HG03575 (cell line): Measurements from ENCODE around the gene PRSS57.

Source experiments
- ATAC-seq: cut with Tn5 transposase; IDR thresholded peaks from one replicate; pipeline ENCODE4 v1.9.1; 2021; ENCODE audit not compliant: unreplicated experiment, insufficient number of reproducible peaks, low FRiP score; ENCODE audit errors: extremely low read depth

PRSS57 gene

DNA sequence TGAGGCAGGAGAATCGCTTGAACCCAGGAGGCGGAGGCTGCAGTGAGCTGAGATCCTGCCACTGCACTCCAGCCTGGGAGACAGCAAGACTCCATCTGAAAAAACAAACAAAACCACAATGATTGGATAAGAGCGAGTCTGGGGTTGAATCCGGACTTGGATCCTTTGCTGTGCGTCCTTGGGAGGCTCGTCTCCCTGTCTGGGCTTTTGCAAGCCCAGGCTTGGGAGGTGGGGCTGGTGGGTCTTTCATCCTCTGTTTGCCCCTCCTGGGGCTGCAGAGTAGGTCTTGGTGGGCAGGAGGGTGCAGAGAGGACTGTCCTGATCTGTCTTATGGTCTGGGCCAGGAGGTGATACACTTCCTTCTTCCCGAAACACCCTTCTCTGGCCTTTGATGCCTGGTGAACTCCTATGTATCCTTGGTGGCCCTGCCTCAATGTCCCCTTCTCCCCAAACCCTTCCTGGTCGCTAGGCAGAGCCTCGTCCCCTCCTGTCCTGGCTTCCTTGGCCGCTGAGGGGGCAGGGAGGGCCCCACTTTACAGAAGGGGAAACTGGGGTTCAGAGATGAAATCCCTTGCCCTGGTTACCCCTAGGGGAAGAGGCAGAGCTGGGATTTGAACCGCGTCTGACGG lies 30.3 kb upstream of the PRSS57 start:
- ATAC-seq = no peak

DNA sequence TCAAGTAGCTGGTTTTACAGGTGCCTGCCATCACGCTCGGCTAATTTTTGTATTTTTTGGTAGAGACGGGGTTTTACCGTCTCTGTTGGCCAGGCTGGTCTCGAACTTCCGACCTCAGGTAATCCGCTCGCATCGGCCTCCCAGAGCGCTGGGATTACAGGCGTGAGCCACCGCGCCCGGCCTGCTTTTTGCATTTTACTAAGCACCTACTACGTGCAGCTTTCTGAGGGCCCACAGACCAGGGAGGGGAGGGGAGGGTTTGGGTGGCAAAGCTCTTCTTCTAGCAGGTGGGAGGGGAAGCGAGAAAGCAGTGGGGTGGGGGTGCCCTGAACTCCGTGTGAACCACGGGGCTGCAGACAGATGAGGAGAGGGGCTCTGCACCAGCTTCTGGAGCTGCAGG lies 28.5 kb upstream of the PRSS57 start:
- ATAC-seq = no peak

DNA sequence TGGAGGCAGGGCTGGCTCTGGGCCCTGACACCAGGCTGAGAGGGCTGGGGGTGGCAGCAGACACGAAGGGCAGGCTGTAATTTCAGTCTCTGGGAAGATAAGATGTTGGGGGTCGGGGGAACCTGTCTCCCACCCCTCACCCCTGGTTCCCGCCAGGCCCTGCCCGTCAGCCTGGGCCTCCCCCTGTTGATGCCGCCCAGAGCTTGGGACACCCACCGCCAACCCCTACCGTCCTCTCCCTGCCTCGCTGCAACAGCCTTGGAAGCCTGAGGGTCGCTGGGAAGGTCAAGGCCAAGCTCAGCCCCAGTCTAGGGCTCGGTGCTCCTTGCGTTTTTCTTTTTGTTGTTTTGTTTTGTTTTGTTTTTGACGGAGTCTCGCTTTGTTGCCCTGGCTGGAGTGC lies 28.0 kb upstream of the PRSS57 start:
- no peak for ATAC-seq

DNA sequence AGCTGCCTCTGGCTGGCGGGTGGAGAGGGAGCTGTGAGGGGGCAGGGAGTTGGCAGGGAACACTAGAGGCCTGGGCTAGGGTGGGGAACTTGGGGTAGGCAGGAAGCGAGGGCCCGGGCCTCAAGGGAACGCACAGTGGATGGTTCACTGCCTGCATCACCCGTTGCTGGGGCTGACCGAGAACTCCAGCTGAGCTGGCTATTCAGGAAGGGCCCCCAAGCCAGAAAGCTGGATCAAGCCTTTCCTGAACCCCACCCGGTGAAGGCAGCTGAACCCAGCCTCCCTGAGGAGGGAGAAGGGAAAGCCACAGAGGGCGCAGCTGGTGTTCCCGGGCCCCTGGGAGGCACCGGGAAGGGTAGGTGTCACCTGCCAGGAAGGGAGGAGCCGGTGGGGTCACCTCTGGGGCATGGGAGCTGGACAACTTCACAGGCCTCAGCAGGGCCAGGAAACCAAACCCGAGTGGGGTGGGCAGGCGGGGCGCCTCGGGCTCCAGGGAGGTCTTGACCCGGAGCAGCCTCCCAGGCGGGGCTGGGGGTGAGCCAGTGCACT lies 27.4 kb upstream of the PRSS57 start:
- no peak for ATAC-seq

DNA sequence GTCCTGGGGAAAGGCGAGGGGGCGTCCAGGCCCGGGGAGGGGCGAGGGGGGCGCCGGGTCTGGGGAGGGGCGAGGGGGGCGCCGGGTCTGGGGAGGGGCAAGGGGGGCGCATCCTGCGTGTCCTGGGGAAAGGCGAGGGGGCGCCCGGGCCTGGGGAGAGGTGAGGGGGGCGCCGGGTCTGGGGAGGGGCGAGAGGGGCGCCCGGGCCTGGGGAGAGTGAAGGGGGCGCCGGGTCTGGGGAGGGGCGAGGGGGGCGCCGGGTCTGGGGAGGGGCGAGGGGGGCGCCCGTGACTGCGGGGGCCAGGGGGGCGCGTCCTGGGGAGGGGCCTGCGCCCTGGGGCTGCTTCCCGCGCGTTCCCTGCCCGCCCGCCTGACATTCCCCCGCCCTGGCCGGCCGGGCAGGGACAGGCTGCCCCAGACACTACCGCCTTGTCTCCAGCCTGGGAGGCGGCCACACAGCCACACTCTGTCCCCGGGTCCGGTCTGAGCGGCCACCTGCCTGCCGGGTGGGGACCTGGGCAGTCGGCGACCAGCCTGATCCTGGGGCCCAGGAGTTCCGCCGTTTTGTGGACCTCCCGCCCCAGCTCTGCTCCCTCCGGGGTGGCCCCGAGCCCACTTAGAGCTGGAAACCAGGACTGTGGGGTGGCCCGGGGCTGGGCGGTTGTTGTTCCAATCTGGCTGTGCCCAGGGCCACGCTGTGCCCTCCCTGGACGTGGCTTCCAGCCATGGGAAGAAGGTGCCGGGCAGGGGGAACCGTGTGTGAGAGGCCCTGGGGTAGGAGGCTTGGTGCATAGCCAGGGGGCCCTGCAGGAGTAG lies 25.3 kb upstream of the PRSS57 start:
- ATAC-seq = no peak

DNA sequence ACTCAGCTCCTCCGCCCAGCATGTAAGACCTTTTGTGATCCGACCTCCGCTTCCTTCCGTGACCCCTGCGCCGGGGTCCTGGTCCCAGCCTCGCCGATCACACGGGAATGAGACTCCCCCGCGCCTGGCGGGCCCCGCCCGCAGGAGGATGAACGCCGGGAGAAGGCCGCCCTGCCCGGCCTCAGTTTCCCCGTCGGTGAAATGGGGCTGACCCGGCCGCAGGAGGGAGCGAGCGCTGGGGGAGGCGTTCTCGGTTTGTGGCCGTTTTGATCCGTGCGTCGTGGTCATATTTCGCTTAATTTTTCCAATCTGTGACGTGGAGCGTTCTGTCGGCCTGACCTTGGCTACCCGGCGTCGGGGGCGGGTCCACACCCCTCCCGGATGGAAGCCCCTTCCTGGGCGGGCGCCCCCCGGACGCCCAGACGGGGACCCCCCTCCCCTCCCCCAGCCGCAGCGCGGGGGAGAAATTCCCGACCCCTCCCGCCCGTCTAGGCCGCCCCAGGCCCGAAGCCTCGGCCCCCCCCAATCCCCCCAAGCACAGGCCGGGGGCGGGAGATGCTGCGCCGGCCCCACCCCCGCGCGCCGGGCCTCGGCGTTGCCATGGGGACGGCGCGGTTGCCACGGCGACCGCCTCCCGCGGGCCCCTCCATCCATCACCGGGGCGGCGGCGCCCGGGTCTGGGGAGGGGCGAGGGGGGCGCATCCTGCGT lies 24.5 kb upstream of the PRSS57 start:
- ATAC-seq = no peak

DNA sequence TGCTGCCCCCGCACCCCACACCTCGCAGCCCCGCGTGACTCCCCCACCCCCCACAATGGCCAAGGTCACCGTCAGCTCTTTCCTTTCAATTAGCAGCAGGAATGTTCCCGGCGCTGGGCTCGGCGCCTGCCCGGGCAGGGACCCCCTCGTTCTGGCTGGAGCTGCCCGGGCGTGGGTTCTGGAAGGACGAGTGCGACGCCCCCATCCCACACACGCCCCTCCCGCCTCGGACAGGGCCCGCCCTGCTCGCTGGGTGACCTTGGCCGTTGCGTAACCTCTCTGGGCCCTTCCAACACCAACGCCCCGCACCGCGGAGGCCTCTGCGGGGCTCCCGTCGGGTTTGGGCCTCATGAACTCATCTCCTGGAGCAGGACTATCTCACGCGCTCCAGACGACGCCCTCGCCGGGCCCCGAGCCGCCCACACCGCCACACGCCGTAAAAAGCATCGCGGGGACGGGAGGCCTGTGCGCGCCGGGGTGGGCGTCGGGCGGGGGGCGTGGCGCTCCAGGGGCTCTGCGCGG lies 23.8 kb upstream of the PRSS57 start:
- no peak for ATAC-seq

DNA sequence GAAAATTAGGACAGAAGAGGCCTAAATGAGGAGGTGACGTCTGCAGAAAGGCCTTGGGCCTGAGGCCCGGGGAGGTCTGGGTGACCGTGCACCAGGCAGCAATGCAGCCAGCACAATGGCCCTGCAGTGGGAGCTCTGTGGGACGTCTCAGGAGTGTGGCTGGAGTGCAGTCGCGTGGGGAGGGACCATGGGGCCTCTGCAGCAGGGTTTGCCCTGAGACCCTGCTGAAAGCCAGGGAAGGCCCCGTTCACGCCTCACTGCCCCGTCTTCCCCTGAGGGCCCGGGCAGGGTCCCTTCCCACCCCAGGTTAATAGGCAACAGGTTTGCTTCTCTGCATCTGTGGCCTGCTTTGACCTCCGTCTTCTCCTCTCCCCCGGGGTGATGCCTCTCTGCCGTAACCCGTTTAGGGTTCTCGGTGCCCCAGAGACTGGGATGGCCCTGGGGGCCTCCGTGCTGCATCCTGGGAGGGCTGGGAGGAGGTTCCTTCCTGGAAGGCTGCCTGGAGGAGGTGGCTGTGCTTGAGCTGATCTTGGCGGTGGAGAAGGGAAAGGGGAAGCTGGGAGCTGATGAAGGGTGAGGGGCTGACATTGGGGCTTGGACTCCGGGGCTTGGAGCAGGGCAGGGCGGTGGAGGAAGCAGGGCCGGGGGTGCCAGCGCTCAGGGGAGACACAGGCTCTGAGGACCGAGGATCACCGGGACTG lies 23.1 kb upstream of the PRSS57 start:
- ATAC-seq = no peak

DNA sequence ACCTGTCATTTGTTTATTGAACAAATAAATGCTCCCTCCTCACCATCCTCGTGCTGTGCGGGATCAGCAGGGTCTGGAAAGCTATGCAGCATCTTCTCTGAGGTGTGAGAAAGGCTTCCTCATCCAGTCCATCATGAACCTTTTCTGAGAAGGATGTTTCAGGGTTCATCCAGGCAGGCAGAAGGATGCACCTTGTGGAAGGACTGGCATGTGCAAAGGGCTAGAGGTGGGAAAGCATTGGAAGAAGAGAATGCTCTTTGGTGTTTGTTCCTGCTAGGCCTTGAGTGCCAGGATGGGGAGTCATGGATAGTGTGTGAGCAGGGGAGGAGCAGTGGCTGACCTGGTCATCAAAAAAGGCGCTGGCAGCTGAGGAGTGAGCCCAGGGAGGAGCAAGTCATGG lies 20.1 kb upstream of the PRSS57 start:
- no peak for ATAC-seq

DNA sequence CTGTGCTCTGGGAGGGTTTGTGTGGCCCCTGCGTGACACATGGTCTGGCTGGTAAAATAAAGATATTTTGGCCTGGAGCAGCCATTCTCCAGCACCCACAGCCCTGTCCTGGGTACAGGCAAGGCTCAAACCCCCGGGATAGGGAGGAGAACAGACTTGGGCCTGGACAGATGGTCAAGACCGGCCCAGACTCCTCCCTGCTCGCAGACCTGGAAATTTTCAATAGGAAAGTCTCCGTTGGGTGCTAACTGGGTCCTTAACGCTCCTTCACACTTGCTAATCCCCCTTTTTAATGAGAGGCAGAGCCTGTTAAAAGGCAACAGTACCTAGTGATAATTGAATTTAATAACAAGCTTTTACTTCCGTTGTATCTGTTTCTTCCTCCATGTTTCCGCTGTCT lies 16.0 kb upstream of the PRSS57 start:
- ATAC-seq = no peak

DNA sequence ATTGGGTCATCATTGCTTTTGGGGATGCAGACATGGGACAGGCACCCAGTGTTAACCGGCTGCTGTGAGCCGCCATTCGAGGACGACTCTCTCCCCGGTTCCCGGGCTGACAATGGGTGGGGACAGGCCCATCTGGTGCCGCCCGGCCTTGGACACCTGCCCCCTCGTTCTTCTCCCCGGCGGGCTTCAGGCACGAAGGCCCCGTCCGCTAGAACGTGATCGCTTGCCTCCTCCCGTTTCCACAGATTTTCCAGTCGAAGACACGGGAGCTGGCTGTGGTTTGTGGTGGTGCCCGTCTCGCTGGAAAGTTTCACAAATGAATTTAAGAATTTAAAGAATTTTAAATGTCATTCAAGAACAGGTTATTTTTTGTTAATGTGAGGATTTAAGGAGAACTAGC lies 15.5 kb upstream of the PRSS57 start:
- no peak for ATAC-seq

DNA sequence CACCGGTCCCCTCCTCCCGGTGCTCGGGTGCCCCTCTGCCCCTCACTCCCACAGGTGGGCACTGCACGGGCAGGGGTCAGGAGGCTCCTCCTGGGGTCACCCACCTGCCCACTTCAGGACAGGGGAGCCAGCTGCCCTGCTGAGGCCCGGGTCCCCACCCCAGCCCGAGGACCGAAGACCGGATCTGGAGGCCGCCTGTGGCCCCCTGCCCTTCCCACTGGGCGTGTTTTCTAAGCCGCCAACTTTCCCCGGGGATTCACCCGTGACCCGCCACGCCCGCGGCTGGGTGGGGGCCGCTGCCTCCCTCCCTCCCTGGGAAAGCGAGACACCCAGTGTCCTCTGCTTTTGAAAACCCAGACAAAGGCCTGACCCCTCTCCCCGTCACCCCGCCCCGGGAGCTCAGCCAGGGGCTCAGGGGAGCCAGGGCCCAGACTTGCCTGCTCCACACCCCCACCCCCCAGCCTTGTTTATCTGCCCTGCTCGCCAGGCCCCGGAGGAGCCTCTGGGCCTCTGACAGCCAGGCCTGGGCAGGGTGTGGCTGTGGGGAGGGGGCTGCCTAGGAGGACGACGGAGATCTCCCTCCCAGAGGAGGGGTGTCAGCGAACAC lies 14.8 kb upstream of the PRSS57 start:
- no peak for ATAC-seq

DNA sequence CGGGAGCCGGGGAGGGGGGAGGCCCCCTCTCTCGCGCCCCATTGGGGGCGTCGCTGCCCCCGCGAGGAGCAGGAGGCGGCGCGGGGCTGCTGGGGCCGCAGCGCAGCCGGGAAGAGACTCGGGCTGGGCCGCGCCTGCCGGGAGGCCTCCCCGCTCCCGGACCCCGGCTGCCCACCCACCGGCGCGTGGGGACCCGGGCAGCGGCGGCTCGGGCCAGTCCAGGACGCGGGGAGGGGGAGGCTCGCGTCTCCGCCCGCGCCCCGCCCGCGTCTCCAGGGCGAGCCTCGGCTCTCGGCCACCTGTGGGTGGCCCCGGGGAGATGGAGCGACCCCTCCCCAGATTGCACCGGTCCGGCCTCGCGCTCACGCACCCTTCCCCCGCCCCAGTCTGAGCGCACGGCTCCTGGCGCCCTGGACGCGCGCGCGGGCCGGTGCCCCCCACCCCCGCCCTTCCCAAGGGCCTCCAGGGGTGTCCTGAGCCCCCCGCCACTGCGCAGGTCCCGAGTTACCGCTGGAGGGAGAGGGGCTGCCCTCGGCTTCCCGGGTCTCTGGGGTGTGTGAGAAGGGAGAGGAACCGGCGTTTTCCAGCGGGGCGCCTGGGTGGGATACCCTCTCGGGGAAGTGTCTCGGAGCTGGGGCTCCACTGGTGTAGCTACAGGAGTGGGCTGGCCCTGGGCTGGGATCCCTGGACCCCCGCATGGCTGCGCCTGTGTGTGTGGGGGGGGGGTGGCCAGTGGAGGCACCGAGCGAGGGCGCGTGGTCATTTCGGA lies 14.1 kb upstream of the PRSS57 start:
- ATAC-seq = no peak

DNA sequence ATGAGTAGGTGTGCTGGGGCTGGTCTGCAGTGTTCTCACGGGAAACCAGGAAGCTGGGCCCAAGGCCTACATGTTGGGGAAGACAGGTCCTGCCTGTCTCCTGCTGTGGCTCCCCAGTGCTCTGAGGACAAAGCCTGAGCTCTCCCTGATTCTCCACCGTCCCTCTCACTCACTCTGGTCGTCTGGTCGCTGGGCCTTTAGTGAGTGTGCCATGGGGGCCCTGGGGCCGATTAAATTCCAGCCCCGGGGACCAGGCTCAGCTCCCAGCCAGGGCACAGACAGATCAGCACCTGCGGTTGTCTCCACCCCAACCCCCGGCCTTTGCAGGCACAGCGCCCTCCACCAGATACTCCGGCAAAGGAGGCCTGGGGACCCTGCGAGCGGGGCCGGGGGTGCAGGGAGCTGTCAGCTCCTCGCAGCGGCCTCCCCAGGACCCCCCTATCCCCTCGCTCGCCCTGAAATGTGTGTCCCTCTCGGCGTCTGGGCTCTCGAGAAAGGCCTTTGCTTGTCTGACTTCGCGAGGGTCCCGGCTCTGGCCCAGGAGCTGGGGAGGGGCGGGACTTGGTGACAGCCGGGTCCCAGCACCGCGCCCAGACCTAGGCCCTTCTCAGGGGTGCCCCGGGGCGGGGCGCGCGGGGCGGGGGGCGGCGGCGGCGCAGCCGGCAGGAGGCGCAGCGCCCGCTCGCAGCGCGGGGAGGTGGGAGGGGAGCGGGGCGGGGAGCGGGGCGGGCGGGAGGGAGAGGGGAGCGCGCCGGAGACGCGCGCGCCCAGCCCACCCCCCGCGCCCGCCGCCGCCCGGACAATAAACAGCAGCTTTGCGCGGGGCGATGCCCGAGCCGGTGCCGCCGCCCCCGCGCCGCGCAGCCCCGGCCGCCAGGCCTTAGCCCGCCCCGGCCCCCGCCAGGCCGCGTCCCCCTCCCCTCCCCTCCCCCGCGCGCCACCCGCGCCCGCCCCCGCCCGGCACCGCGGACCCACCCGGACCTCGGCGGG lies 13.2 kb upstream of the PRSS57 start, which contains the start of gene PALM:
PALM (plus strand) TSS at position 782 of the 990 bp plus-strand sequence. CDS start 212 bp downstream, outside the sequence.
- ATAC-seq = no peak

DNA sequence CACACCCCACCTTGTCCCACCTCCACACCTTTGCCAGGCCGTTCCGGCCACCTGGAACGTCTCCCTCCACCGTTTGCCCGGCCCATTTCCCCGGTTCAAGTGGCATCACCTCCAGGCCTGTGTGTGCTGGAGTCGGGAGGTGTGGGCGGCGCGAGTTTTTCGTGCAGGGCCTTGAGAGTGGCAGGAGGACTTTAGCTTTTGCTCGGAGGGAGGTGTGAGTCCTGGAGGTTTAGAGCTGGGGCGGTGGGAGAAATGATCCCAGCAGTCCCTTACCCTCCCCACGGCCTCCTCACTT lies 9.1 kb upstream of the PRSS57 start:
- ATAC-seq = no peak

DNA sequence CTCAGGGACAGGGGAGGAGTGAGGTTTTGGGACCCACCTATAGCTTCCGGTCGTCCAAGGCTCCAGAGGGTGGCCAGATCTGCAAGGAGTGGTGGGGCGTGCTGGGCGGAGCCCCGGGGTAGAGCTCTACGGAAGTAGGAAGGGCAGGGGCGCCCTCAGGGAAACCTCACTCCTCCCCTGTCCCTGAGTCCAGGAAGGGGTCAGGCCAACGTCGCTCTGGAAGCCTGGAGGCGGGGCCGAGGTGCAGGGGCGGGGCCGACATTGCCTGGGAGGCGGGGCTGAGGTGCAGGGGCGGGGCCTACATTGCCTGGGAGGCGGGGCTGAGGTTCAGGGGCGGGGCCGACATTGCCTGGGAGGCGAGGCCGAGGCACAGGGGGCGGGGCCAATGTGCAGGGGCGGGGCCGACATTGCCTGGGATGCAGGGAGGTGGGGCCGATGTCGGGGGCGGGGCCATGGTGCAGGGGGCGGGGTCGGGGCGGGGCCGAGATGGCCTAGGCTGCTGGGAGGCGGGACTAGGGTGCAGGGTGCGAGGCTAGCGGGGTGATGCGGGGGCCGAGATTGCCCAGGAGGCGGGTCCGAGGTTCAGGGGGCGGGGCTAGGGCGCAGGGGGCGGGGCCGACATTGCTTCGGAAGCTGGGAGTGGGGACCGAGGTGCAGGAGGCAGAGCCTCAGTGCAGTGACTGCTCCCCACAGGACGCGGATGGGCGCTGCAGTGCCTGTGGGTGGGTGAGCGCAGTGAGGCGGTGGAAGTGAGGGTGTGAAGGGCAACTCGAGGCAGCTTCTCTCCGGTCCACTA lies 8.6 kb upstream of the PRSS57 start:
- no peak for ATAC-seq
